Inflammatory macrophage treated with lipopolysaccharide for 1 hour (primary cell): ENCODE data around the gene SMIM10.
"Not testable (repeated sequence)": the region's sequence is repeated elsewhere in the genome, so short reads cannot be mapped to it uniquely, and the experiment has no call there.

Source experiments
- DNase-seq, 2 donors: peaks; one replicate each; pipeline ENCODE4 v3.0.0-alpha.2; 2020 to 2022

The SMIM10 gene

GRCh38 chrX:135015523-135016245, 24.9 kb downstream of the SMIM10 start:
- DNase-seq: no peak

GRCh38 chrX:135019890-135020289, 29.1 kb downstream of the SMIM10 start:
- DNase-seq: not testable (repeated sequence)

DNA sequence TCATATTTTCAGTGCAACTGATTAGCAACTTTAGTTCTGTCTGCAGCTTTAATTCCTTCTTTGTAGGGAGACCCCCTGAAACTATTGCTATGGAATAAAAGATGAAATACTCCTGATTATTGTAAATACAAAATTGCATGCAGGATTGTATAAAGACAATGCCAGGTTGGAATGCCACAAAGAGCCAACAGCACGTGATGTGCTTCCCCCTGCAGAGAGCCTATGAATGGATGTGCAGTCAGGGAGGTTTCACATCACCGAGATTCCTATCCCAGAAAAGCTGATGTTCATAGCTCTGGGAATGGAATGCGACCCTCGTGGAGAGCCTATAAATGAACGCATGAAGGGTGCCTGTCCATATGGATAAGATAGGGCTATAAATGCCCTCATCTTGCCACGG, 33.0 kb downstream of the SMIM10 start:
- not testable (repeated sequence) for DNase-seq

DNA sequence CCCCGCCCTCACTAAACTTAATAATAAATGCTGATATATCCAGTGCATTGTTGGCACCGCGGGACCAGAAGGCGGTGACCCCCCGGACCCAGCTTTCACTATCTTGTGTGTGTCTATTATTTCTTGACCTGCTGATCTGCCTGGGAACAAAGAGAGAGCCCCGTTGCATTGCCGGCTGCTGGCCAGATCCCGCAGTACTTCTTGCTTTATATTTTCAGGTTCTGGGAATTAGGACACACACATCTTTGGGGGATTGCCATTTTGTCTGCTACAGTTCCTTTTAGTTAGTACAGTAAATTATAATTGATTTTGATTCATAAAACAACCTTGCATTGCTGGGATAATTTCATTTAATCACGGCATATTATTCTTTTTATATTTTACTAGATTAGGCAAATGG, 33.7 kb downstream of the SMIM10 start:
- no peak for DNase-seq

DNA sequence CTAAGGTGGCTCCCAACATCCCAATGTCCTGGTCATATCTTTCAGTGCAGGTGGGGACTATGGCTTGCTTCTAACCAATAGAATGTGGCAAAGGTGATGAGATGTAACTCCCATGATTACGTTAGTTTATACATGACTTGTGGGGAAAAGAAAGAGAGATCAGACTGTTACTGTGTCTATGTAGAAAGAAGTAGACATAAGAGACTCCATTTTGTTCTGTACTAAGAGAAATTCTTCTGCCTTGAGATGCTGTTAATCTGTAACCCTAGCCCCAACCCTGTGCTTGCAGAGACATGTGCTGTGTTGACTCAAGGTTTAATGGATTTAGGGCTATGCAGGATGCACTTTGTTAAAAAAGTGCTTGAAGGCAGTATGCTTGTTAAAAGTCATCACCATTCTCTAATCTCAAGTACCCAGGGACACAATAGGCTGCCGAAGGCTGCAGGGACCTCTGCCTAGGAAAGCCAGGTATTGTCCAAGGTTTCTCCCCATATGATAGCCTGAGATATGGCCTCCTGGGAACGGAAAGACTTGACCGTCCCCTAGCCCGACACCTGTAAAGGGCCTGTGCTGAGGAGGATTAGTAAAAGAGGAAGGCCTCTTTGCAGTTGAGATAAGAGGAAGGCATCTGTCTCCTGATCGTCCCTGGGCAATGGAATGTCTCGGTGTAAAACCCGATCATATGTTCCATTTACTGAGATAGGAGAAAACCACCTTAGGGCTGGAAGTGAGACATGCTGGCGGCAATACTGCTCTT, 39.6 kb downstream of the SMIM10 start:
- DNase-seq: not testable (repeated sequence)

DNA sequence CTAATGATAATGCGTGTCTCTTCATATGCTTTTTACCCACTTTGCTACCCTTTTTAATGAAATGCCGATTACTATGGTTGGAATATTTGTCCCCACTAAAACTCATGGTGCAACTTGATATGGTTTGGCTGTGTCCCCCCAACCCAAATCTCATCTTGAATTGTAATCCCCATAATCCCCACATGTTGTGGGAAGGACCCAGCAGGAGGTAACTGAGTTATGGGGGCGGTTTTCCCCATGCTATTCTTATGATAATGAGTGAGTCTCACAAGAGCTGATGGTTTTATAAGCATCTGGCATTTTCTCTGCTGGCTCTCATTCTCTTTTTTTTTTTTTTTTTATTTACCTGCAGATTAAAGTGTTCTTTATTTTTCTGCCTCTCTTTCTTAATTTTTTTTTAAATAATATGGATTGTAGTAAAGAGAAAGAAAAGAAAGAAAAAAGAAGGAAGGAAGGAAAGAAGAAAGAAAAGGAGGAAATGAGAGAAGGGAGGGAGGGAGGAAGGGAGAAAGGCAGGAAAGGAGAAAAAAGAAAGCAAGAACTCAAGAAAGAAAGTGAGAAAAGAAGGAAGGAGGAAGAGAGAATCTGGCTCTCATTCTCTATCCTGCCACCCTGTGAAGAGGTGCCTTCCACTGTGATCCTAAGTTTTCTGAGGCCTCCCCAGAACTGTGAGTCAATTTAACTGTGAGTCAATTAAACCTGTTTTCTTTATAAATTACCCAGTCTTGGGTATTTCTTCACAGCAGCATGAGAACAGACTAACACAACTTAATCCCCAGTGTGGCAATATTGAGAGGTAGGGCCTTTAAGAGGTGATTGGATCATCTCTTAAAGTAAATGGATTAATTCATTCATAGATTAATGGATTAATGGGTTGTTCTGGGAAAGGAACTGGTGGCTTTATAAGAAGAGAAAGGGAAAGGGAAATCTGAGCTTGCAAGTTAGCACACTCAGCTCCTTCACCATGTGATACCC, 50.6 kb downstream of the SMIM10 start:
- DNase-seq: not testable (repeated sequence)
